ENCODE data around the gene GPX4. TPM values are rescaled to one million over a fixed set of nuclear protein-coding genes. Genes with fewer than 3 reads are reported as not detected.

The GPX4 gene
- total and polyA plus RNA-seq, 2 of the 13 experiments (the other 11 are each of a cell fraction or from before 2014, with no cell fraction given) = 535 to 613 TPM

DNA sequence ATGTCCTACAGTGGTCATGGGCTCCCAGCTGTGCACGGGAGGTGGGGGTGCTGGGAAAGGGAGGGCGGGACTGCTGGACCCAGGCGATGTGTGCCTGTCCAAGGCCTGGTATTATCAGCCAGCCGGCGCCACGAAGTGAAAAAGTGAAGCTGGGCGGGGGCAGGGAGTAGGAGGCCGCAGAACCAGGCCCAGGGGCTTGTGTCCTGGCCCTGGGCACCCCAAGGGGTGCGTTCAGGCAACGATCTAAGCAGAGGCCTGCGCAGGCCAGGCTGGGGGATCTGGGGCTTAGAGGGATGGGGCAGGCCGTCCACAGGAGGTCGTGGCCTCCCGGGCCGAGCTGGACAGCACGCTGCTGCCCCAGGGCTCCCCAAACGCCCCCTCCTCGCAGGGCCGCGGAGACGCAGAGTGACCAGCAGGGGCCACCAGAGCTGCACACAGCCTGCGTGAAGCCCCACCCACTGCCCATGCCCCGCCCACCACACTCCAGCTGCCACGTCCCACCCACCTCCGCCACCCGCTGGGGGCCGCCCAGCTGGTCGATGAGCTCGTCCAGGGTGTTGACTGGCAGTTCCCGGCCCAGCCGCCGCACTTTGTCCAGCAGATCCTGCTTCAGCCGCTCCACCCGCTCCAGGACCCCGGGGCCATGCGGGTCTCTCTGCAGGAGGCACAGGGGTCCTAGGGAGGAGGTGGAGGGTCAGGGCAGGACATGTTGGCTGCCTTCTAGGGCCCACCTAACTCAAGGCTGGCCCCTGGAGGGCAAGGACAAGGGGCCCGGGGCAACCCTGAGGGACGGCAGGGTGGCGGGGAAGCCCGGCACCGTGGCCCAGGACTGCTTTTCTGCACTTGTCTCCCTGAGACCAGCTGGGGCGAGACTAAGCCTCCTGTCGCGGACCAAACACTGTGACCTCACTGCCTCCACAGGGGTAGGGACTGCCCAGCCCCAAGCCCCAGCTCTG lies 9.5 kb downstream of the GPX4 start (continued):
- TF ChIP-seq, protein P1, sequence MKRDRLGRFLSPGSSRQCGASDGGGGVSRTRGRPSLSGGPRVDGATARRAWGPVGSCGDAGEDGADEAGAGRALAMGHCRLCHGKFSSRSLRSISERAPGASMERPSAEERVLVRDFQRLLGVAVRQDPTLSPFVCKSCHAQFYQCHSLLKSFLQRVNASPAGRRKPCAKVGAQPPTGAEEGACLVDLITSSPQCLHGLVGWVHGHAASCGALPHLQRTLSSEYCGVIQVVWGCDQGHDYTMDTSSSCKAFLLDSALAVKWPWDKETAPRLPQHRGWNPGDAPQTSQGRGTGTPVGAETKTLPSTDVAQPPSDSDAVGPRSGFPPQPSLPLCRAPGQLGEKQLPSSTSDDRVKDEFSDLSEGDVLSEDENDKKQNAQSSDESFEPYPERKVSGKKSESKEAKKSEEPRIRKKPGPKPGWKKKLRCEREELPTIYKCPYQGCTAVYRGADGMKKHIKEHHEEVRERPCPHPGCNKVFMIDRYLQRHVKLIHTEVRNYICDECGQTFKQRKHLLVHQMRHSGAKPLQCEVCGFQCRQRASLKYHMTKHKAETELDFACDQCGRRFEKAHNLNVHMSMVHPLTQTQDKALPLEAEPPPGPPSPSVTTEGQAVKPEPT (CRISPR knock-in tag; IDR thresholded peaks at IDR 0.05; ENCODE audit: low read depth) = no peak; the same call in 1 of the 2 replicates
- TF ChIP-seq RARG (CRISPR knock-in tag; IDR thresholded peaks at IDR 0.05; ENCODE audit: low read depth) (no peak), SRY (CRISPR knock-in tag; IDR thresholded peaks at IDR 0.05) (0 out of 2 replicates have a peak, but pooled peaks have one; percentile 58), ZNF180 (CRISPR knock-in tag; IDR thresholded peaks at IDR 0.05; ENCODE audit: borderline replicate concordance, low read depth) (no peak), ZSCAN25 (CRISPR knock-in tag; IDR thresholded peaks at IDR 0.05) (peak; percentile 82; the same call in 1 of the 2 replicates), SMAD3 (CRISPR knock-in tag; IDR thresholded peaks at IDR 0.05) (0 out of 2 replicates have a peak, but pooled peaks have one; percentile 36), ZNF3 (CRISPR knock-in tag; IDR thresholded peaks at IDR 0.05) (no peak), ZNF672 (CRISPR knock-in tag; IDR thresholded peaks at IDR 0.05) (no peak), ZNF883 (CRISPR knock-in tag; IDR thresholded peaks at IDR 0.05; ENCODE audit: not compliant biosample characterization) (peak; percentile 50), YEATS2 (CRISPR knock-in tag; IDR thresholded peaks at IDR 0.05; ENCODE audit: borderline replicate concordance) (peak; percentile 85), BRCA1 (CRISPR knock-in tag; IDR thresholded peaks at IDR 0.05) (0 out of 2 replicates have a peak, but pooled peaks have one; percentile 24), HOXA9 (CRISPR knock-in tag; IDR thresholded peaks at IDR 0.05; ENCODE audit: borderline replicate concordance) (no peak), AGO1 (IDR thresholded peaks at IDR 0.05; ENCODE audit: low read depth, low read length, poor library complexity, severe bottlenecking) (peak; percentile 51)
- TF ChIP-seq, protein P2, sequence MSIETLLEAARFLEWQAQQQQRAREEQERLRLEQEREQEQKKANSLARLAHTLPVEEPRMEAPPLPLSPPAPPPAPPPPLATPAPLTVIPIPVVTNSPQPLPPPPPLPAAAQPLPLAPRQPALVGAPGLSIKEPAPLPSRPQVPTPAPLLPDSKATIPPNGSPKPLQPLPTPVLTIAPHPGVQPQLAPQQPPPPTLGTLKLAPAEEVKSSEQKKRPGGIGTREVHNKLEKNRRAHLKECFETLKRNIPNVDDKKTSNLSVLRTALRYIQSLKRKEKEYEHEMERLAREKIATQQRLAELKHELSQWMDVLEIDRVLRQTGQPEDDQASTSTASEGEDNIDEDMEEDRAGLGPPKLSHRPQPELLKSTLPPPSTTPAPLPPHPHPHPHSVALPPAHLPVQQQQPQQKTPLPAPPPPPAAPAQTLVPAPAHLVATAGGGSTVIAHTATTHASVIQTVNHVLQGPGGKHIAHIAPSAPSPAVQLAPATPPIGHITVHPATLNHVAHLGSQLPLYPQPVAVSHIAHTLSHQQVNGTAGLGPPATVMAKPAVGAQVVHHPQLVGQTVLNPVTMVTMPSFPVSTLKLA (IDR thresholded peaks at IDR 0.05) = peak; percentile 62; the same call in 1 of the 2 replicates
- TF ChIP-seq, protein P3, sequence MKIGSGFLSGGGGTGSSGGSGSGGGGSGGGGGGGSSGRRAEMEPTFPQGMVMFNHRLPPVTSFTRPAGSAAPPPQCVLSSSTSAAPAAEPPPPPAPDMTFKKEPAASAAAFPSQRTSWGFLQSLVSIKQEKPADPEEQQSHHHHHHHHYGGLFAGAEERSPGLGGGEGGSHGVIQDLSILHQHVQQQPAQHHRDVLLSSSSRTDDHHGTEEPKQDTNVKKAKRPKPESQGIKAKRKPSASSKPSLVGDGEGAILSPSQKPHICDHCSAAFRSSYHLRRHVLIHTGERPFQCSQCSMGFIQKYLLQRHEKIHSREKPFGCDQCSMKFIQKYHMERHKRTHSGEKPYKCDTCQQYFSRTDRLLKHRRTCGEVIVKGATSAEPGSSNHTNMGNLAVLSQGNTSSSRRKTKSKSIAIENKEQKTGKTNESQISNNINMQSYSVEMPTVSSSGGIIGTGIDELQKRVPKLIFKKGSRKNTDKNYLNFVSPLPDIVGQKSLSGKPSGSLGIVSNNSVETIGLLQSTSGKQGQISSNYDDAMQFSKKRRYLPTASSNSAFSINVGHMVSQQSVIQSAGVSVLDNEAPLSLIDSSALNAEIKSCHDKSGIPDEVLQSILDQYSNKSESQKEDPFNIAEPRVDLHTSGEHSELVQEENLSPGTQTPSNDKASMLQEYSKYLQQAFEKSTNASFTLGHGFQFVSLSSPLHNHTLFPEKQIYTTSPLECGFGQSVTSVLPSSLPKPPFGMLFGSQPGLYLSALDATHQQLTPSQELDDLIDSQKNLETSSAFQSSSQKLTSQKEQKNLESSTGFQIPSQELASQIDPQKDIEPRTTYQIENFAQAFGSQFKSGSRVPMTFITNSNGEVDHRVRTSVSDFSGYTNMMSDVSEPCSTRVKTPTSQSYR (CRISPR knock-in tag; IDR thresholded peaks at IDR 0.05; ENCODE audit: borderline replicate concordance) = no peak
- TF ChIP-seq, protein P4, sequence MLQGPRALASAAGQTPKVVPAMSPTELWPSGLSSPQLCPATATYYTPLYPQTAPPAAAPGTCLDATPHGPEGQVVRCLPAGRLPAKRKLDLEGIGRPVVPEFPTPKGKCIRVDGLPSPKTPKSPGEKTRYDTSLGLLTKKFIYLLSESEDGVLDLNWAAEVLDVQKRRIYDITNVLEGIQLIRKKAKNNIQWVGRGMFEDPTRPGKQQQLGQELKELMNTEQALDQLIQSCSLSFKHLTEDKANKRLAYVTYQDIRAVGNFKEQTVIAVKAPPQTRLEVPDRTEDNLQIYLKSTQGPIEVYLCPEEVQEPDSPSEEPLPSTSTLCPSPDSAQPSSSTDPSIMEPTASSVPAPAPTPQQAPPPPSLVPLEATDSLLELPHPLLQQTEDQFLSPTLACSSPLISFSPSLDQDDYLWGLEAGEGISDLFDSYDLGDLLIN (CRISPR knock-in tag; IDR thresholded peaks at IDR 0.05; ENCODE audit: borderline replicate concordance) = no peak
- TF ChIP-seq, protein P5, sequence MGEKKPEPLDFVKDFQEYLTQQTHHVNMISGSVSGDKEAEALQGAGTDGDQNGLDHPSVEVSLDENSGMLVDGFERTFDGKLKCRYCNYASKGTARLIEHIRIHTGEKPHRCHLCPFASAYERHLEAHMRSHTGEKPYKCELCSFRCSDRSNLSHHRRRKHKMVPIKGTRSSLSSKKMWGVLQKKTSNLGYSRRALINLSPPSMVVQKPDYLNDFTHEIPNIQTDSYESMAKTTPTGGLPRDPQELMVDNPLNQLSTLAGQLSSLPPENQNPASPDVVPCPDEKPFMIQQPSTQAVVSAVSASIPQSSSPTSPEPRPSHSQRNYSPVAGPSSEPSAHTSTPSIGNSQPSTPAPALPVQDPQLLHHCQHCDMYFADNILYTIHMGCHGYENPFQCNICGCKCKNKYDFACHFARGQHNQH (CRISPR knock-in tag; IDR thresholded peaks at IDR 0.05) = peak; percentile 71; the same call in 1 of the 2 replicates
- TF ChIP-seq, protein P6, sequence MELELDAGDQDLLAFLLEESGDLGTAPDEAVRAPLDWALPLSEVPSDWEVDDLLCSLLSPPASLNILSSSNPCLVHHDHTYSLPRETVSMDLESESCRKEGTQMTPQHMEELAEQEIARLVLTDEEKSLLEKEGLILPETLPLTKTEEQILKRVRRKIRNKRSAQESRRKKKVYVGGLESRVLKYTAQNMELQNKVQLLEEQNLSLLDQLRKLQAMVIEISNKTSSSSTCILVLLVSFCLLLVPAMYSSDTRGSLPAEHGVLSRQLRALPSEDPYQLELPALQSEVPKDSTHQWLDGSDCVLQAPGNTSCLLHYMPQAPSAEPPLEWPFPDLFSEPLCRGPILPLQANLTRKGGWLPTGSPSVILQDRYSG (CRISPR knock-in tag; IDR thresholded peaks at IDR 0.05) = no peak
